ENCODE results near the gene ARHGAP26. TPM values are rescaled to one million over a fixed set of nuclear protein-coding genes. Genes with fewer than 3 reads are reported as not detected.

ARHGAP26 gene
- total RNA-seq, 1 experiment from 2014 or later: 34.5 TPM

GRCh38 chr5:142856269-142856782 lies 86.1 kb downstream of the ARHGAP26 start (continued):
- TF ChIP-seq CBX3 (IDR thresholded peaks at IDR 0.05; ENCODE audit: low read depth): no peak
- no peak for TF ChIP-seq ELF1 (IDR thresholded peaks at IDR 0.05; ENCODE audit: borderline replicate concordance, low read depth)
- TF ChIP-seq MAX (IDR thresholded peaks at IDR 0.05): no peak
- no peak for TF ChIP-seq ATF3 (IDR thresholded peaks at IDR 0.05)
- no peak for TF ChIP-seq POLR2A (IDR thresholded peaks at IDR 0.05; ENCODE audit: borderline replicate concordance, extremely low read depth, insufficient read depth, insufficient read length)

GRCh38 chr5:142857405-142857804 lies 87.2 kb downstream of the ARHGAP26 start:
- Histone ChIP-seq H4K20me1 (ENCODE audit: insufficient read depth) (no peaks in the 10 kb centered on the region), H3K27me3 (ENCODE audit: insufficient read depth, low read length) (no peaks in the 10 kb centered on the region), H3K4me3 (replicated peaks in 1 of 2; ENCODE audit: low read depth in 1 of 2, low read length in 2 of 2) (no peak overlapping the region), H3K79me2 (ENCODE audit: insufficient read depth, low read length) (peaks cover 18% of the 10 kb centered on the region), H3K9ac (ENCODE audit: low read length) (no peak overlapping the region), H3K36me3 (ENCODE audit: control insufficient read depth in 1 of 2, insufficient read depth in 2 of 2, low read length in 2 of 2) (no peaks in the 10 kb centered on the region), H3K4me1 (ENCODE audit: control insufficient read depth in 1 of 2, insufficient read depth in 2 of 2, low read length in 2 of 2) (peaks cover 4 to 14% of the 10 kb centered on the region in 2 experiments; a peak in 1 of 4 replicates), H2AFZ (ENCODE audit: low read depth, low read length, poor library complexity, severe bottlenecking) (no peak overlapping the region), H3K27ac (ENCODE audit: low read depth, low read length) (no peak overlapping the region), H3K4me2 (ENCODE audit: low read length) (no peak overlapping the region), H3K9me2 (ENCODE audit: insufficient read depth) (no peaks in the 10 kb centered on the region), H3K9me3 (ENCODE audit: control insufficient read depth in 1 of 2, insufficient read depth in 1 of 2, low read depth in 1 of 2, low read length in 2 of 2) (no peaks in the 10 kb centered on the region)
- ATAC-seq (no peak), DNase-seq (ENCODE audit: low read depth, low spot score) (no peak)
- no TSS peak for BruUV-seq (replicated peaks)
- TF ChIP-seq REST (IDR thresholded peaks at IDR 0.05; ENCODE audit: low read depth): no peak
- POLR2A ChIA-PET: interaction anchor here (0.6 kb wide), 1 partner anchor 36 kb away, joined by 3 read pairs; no protein-coding TSS in a partner anchor
- CTCF ChIA-PET: no interaction called here
- RAD21 ChIA-PET (ENCODE audit: low non-redundant PET in 1 of 2, low total read pairs in 2 of 2, uncharacterized antibody in 2 of 2, unreplicated experiment in 2 of 2): no interaction called here
- intact Hi-C loops (cut with micrococcal nuclease): no loop called here
